ENCODE data around the gene URB1. TPM values are rescaled to one million over a fixed set of nuclear protein-coding genes. Genes with fewer than 3 reads are reported as not detected.

The URB1 gene
- total RNA-seq, 4 donors from 2014 or later, result 4.4 to 14.9 (median 11.0) TPM

DNA sequence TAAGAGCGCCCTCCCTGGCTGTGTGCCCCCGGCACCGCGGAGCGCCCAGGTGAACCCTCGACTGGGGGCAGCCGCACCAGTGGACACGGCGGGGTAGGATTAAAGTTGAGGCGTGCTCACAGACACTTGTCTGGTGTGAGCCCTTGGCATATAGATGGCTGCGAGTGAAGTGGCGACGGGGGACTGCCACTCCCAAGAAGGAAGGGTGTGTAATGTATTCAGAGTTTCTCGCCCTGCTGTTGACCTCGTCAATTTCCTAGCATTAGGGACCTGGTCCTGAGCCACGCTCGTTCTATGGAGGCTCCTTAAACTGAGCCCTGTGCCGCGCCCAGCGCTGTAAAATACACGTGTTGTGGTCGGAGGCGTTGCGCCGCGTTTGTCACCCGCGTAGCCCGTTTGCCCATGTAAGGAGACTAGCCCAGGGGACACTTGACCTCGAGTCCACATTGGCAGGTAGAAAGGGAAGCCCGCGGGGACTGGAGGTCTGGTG is 20.2 kb upstream of the URB1 start:
- H3K4me1 ChIP-seq, result peaks cover 0 to 11% (median 2%) of the 10 kb centered on the region in 4 donors
- H3K27me3 ChIP-seq, result no peaks in the 10 kb centered on the region
- TF ChIP-seq POLR2A (IDR thresholded peaks at IDR 0.05), result peak in 1 of 2 donors; percentile 45
- TF ChIP-seq, protein P1, sequence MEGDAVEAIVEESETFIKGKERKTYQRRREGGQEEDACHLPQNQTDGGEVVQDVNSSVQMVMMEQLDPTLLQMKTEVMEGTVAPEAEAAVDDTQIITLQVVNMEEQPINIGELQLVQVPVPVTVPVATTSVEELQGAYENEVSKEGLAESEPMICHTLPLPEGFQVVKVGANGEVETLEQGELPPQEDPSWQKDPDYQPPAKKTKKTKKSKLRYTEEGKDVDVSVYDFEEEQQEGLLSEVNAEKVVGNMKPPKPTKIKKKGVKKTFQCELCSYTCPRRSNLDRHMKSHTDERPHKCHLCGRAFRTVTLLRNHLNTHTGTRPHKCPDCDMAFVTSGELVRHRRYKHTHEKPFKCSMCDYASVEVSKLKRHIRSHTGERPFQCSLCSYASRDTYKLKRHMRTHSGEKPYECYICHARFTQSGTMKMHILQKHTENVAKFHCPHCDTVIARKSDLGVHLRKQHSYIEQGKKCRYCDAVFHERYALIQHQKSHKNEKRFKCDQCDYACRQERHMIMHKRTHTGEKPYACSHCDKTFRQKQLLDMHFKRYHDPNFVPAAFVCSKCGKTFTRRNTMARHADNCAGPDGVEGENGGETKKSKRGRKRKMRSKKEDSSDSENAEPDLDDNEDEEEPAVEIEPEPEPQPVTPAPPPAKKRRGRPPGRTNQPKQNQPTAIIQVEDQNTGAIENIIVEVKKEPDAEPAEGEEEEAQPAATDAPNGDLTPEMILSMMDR (IDR thresholded peaks at IDR 0.05), result no peak
- peak overlapping the region; percentile 78 to 97 (median 93) for H3K27ac ChIP-seq
- DNase-seq, result peak in 2 of 3 donors; percentile 72 to 73
- H3K36me3 ChIP-seq, result no peaks in the 10 kb centered on the region
- H3K9me3 ChIP-seq, result no peaks in the 10 kb centered on the region
- peak overlapping the region; percentile 50 to 90 (median 82) for H3K4me3 ChIP-seq

DNA sequence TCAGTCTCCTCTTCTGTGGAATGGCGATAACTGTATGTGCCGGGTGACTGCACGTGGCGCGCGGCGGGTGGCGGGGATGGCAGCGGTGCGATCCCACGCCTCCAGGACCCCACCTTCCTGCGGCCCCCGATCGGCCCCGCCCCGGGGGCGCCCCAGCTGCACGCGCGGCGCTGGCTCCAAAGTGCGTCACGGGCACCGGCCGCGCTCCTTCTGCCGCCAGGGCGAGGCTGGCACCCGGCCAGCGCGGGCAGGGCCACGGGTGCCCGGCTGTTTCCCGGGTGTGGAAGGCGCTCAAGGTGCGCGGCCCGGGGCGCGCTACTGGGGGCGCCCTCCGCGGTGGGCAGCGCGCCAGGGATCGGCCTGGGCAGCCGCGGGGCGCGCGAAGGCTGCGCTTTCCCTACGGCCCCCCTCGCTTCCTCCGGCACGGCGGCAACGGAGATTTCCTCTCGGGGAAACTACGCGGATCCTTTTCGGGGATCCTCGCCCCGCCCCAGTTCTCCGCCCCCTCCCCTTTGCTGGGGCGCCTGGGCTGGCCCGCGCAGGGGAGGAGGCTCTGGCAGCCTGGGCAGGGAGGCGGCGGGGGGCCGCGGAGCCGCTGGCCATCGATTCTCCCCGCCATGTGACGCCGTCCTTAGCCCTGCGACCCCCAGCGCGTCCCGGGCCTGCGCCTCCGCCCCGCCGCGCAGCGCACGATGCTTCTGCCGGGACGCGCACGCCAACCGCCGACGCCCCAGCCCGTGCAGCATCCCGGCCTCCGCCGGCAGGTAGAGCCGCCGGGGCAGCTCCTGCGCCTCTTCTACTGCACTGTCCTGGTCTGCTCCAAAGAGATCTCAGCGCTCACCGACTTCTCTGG is 19.6 kb upstream of the URB1 start, which contains the start of gene EVA1C:
EVA1C (plus strand) TSS at position 545 of the 853 bp plus-strand sequence; CDS start at position 693, 148 bp downstream.
- H3K27ac ChIP-seq, result peak within 1 kb of the TSS; percentile 78 to 97 (median 93)
- H3K4me3 ChIP-seq, result peak within 1 kb of the TSS; percentile 50 to 90 (median 82)
- peaks cover 0 to 11% (median 2%) of the 10 kb centered on the region in 4 donors for H3K4me1 ChIP-seq
- no peaks in the 10 kb centered on the region for H3K9me3 ChIP-seq
- TF ChIP-seq, protein P1 (IDR thresholded peaks at IDR 0.05), result peak in 3 of 6 experiments; percentile 47 to 61 (median 52)
- TF ChIP-seq POLR2A (IDR thresholded peaks at IDR 0.05), result peak; percentile 28 to 54
- peak; percentile 25 to 88 (median 81) for DNase-seq
- H3K36me3 ChIP-seq, result no peaks in the 10 kb centered on the region
- H3K27me3 ChIP-seq, result no peaks in the 10 kb centered on the region

DNA sequence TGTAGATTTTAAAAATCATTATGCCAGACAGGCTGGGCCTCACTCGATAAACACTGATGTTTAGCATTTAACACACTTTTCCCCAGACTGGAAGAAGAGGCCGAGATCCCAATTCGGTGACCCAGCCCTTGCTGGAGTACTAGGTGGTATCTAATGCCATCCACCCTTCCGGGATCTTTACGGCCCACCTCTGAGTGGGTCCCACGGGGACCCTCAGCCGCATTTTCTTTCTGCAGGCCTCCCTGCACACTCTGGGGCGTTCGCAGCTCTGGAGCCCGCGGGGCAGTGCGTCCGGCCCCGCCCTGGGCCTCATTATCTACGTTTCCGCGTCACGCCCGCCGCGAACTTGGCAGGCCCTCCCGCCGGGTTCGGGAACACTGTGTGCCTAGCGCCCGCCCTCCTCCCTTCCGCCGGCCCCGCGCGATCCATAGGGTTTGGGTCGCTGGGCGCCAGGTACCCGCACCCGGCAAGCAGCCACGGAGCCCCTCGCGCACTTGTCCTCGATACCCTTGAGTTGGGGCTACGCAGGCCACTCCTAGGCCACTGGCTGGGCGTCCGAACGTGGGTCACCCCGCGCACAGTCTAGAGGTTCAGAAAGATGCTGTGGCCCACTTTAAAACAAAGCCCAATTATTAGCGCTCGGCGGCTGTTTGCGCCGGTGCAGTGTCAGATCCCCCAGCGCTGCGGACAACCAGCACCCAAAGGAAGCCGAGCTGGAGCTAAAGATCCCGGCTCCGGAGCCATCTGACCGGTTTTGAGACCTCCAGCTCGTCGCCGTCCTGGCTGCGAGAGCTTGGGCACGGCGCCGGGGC is 18.7 kb upstream of the URB1 start:
- Histone ChIP-seq H3K27me3 (no peaks in the 10 kb centered on the region), H3K4me1 (peaks cover 0 to 16% (median 2%) of the 10 kb centered on the region in 4 donors), H3K4me3 (peak overlapping the region; percentile 50 to 90 (median 82)), H3K9me3 (no peaks in the 10 kb centered on the region), H3K27ac (peak overlapping the region; percentile 78 to 97 (median 93)), H3K36me3 (no peaks in the 10 kb centered on the region)
- peak; percentile 74 to 89 for TF ChIP-seq POLR2A (IDR thresholded peaks at IDR 0.05)
- TF ChIP-seq, protein P1 (IDR thresholded peaks at IDR 0.05), result peak in 1 of 6 experiments; percentile 1
- peak; percentile 64 to 95 (median 94) for DNase-seq

DNA sequence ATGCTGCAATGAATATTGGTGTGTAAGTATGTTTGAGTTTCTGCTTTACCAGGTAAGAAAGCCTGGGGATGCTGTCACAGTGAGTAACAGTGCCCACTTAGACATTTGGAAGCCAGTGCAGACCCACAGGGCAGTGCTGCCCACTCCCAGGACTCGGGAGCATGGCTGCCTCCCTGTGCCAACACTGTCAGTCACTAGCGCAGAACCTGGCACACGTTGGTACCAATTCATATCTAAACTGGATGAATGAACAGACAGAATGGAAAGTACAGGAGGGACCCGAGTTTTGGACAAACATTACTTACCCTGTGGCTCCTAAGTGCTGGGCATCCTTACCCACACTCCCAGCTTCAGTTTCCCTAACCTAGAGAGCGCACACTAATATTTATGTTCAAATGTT is 18.1 kb upstream of the URB1 start:
- Histone ChIP-seq H3K27ac (peak overlapping the region; percentile 78 to 97 (median 93)), H3K4me3 (peak overlapping the region in 2 of 4 donors; percentile 74 to 90)
- TF ChIP-seq, protein P1 (IDR thresholded peaks at IDR 0.05), result no peak
- no peak for TF ChIP-seq POLR2A (IDR thresholded peaks at IDR 0.05)

DNA sequence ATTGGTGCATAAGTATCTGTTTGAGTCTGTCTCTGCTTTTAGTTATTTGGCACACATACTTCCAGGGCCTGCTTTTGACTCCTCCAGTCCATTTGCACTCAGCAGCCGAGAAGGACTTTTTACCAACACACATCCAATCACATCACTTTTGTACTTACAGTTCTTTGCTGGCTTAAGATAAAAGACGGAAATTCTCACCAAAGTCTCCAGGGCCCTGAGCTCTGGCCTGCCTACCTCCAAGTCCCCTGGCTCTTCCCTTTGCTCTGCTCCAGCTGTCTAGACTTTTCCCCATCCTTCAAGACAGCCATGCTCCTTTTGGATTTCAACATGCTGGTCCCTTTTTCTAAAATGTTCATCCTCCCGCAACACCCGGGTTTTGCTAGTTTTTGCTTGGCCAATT is 17.5 kb upstream of the URB1 start:
- H3K4me3 ChIP-seq, result no peak overlapping the region
- H3K4me1 ChIP-seq, result peaks cover 0 to 19% (median 2%) of the 10 kb centered on the region in 4 donors
- no peaks in the 10 kb centered on the region for H3K36me3 ChIP-seq
- peak overlapping the region in 2 of 4 donors; percentile 94 to 97 for H3K27ac ChIP-seq
- H3K9me3 ChIP-seq, result no peaks in the 10 kb centered on the region
- DNase-seq, result no peak
- H3K27me3 ChIP-seq, result no peaks in the 10 kb centered on the region
- TF ChIP-seq, protein P1 (IDR thresholded peaks at IDR 0.05), result no peak

More for the DNA sequence above, 18.1 kb upstream of the URB1 start:
- Histone ChIP-seq H3K4me1 (peaks cover 0 to 19% (median 2%) of the 10 kb centered on the region in 4 donors), H3K36me3 (no peaks in the 10 kb centered on the region), H3K27me3 (no peaks in the 10 kb centered on the region), H3K9me3 (no peaks in the 10 kb centered on the region)
- DNase-seq, result no peak

Measured in Peyer's patch (tissue), 4 donors.